CD14-positive monocyte (primary cell): ENCODE results near the gene LMTK2. TPM values are rescaled to one million over a fixed set of nuclear protein-coding genes. Genes with fewer than 3 reads are reported as not detected.

Source experiments
- DNase-seq, 3 donors: peaks; one replicate each; pipeline ENCODE4 v3.0.0-alpha.2; 2011 to 2022
- H2AFZ ChIP-seq: 2 replicates; pipeline ENCODE4 v1.6.0; 2012; ENCODE audit warnings: mild to moderate bottlenecking, low read depth, low read length, inconsistent platforms; ENCODE audit not compliant: insufficient read depth, poor library complexity, severe bottlenecking
- H3K27ac ChIP-seq, 2 donors: 1 replicate in 1 of 2; 2 replicates in 1 of 2; pipeline ENCODE4 v1.5.1; 2012 to 2013; ENCODE audit warnings: low read length in 2 of 2, control low read depth in 1 of 2, inconsistent platforms in 1 of 2, low read depth in 1 of 2, mild to moderate bottlenecking in 1 of 2
- H3K27me3 ChIP-seq, 2 donors: one replicate each; pipeline versions ENCODE4 v1.6.0 to v1.6.1; 2011 to 2013; ENCODE audit warnings: low read length in 2 of 2; ENCODE audit not compliant: control insufficient read depth in 2 of 2, insufficient read depth in 2 of 2
- H3K36me3 ChIP-seq, 2 donors: replicated peaks in 1 of 2; 1 replicate in 1 of 2; 2 replicates in 1 of 2; pipeline versions ENCODE4 v1.5.1 to v1.6.1; 2012 to 2013; ENCODE audit warnings: low read length in 2 of 2, control low read depth in 1 of 2, inconsistent platforms in 1 of 2, mild to moderate bottlenecking in 1 of 2; ENCODE audit not compliant: insufficient read depth in 2 of 2, control insufficient read depth in 1 of 2
- H3K4me1 ChIP-seq, 2 donors: 1 replicate in 1 of 2; 2 replicates in 1 of 2; pipeline versions ENCODE4 v1.5.1 to v1.6.1; 2012 to 2013; ENCODE audit warnings: low read length in 2 of 2, control low read depth in 1 of 2, inconsistent platforms in 1 of 2, mild to moderate bottlenecking in 1 of 2, moderate library complexity in 1 of 2; ENCODE audit not compliant: insufficient read depth in 2 of 2, control insufficient read depth in 1 of 2
- H3K4me2 ChIP-seq: replicated peaks from 2 replicates; pipeline ENCODE3; 2012; ENCODE audit warnings: low read length, moderate library complexity, mild to moderate bottlenecking; ENCODE audit not compliant: poor library complexity, severe bottlenecking; ENCODE audit errors: extremely low read depth
- H3K4me3 ChIP-seq, 3 experiments: fragments of 200-600 bp in 1 of 3; sonication (generic) in 1 of 3; replicated peaks in 1 of 3; 1 replicate in 2 of 3; 2 replicates in 1 of 3; pipeline ENCODE4 v1.5.1; 2011 to 2013; ENCODE audit warnings: low read length in 3 of 3, mild to moderate bottlenecking in 3 of 3, control low read depth in 2 of 3, low read depth in 2 of 3, inconsistent platforms in 1 of 3, moderate library complexity in 1 of 3
- H3K79me2 ChIP-seq: 2 replicates; pipeline ENCODE4 v1.6.0; 2012; ENCODE audit warnings: mild to moderate bottlenecking, control low read depth, inconsistent platforms, low read length, moderate library complexity; ENCODE audit not compliant: insufficient read depth
- H3K9ac ChIP-seq: 2 replicates; pipeline ENCODE4 v1.6.0; 2017; ENCODE audit warnings: low read length, mild to moderate bottlenecking; ENCODE audit not compliant: insufficient read depth, poor library complexity, severe bottlenecking
- H3K9me3 ChIP-seq, 2 donors: replicated peaks in 1 of 2; 1 replicate in 1 of 2; 2 replicates in 1 of 2; pipeline versions ENCODE4 v1.5.1 to v1.6.1; 2012 to 2013; ENCODE audit warnings: low read length in 2 of 2, control low read depth in 1 of 2; ENCODE audit not compliant: control insufficient read depth in 1 of 2, insufficient read depth in 1 of 2
- H4K20me1 ChIP-seq: 2 replicates; pipeline ENCODE4 v1.6.0; 2012; ENCODE audit warnings: mild to moderate bottlenecking, low read length, control low read depth, moderate library complexity; ENCODE audit not compliant: insufficient read depth
- H3K27ac Mint-ChIP-seq, 7 donors: one replicate each; pipeline ENCODE4 v1.8.0; 2020; ENCODE audit warnings: mild to moderate bottlenecking in 7 of 7, mixed read lengths in 7 of 7, moderate library complexity in 6 of 7, inconsistent platforms in 2 of 7
- H3K27me3 Mint-ChIP-seq, 3 donors: one replicate each; pipeline ENCODE4 v1.8.0; 2021 to 2022; ENCODE audit warnings: low read depth in 3 of 3, mild to moderate bottlenecking in 3 of 3, mixed read lengths in 3 of 3, moderate library complexity in 3 of 3, inconsistent platforms in 1 of 3
- H3K36me3 Mint-ChIP-seq, 2 donors: one replicate each; pipeline ENCODE4 v1.8.0; 2020; ENCODE audit warnings: mixed read lengths in 2 of 2, inconsistent platforms in 1 of 2, mild to moderate bottlenecking in 1 of 2
- H3K4me1 Mint-ChIP-seq: one replicate; pipeline ENCODE4 v1.8.0; 2020; ENCODE audit warnings: mild to moderate bottlenecking, mixed read lengths
- H3K4me3 Mint-ChIP-seq, 2 donors: one replicate each; pipeline ENCODE4 v1.8.0; 2020; ENCODE audit warnings: mild to moderate bottlenecking in 2 of 2, mixed read lengths in 2 of 2, moderate library complexity in 1 of 2
- H3K9me3 Mint-ChIP-seq, 7 donors: one replicate each; pipeline ENCODE4 v1.8.0; 2020 to 2022; ENCODE audit warnings: mixed read lengths in 7 of 7, mild to moderate bottlenecking in 6 of 7, moderate library complexity in 6 of 7, inconsistent platforms in 2 of 7
- WGBS: methylation state at CpG from one replicate; pipeline ENCODE4 v1.1.5; 2013; ENCODE audit warnings: missing lambda C conversion rate; ENCODE audit not compliant: insufficient coverage; 5-methylcytosine and 5-hydroxymethylcytosine counted together
- intact Hi-C, 2 donors: fragments of 100-400 bp; cut with micrococcal nuclease; formaldehyde crosslinking; loops; one replicate each; pipeline versions ENCODE4 v1.15.0 to v1.15.1; 2023
- polyA plus RNA-seq, 3 donors: library from polyadenylated mRNA; depleted of rRNA in 1 of 3; unstranded in 2 of 3; stranded (reverse) in 1 of 3; fragments of 300-500 nt in 2 of 3; fragments of >200 nt in 1 of 3; fragmentation: Illumina TruSeq in 2 of 3; gene quantifications; 1 replicate in 2 of 3; 2 replicates in 1 of 3; pipeline ENCODE4 v1.2.3, GENCODE V29; 2012 to 2021
- TF ChIP-seq, protein P1 (sequence below): fragments of 200-600 bp; IDR thresholded peaks from one replicate; pipeline ENCODE4 v1.8.0; 2022; ENCODE audit warnings: antibody characterized with exemption, mild to moderate bottlenecking

Gene LMTK2
- polyA plus RNA-seq, 3 donors: 1.7 to 9.2 (median 1.8) TPM

DNA sequence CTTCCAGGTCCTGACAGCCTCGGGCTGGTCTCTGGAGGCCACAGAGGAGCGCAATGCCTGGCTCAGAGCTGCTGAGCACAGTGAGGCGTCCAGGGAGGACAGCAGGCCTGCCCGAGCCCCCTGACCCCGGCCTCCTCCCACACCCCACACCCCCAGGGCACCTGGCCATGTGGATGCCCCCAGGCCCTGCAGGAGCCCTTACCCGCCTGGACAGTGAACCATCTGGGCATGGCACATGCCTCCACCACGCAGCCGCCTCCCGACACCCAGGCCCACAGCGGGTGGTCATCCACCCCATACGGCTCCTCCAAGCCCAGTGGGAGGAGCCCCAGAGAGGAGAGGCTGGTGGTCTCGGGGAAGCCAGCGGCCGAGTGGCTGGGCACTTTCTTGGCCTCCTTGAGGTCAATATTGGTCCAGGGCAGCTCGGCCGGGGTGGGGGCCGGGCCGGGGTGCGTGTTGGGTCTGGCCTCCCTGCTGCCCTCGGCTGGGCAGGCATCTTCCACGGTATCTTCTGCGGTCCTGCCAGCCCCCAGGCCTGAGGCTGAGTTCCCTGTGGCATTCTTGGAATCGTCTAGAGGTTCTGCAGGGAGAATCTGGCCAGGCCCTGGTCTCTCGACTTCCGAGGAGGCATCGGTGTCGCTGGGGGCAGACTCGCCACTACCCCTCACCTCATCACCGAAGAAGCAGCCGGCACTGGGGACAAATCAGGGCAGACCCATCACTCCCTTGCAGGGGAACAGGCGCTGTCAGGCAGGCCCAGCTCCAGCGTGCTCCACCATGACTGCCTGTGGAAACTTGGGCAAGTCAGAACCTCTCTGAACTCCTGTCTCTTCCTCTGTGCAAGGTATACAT lies 126.8 kb downstream of the LMTK2 start:
- H3K4me3 ChIP-seq: no peak overlapping the region
- intact Hi-C loops: no loop called here
- WGBS: 95% methylated on average over 22 of the region's 32 CpGs
- Mint-ChIP-seq H3K36me3 (peaks cover 55 to 84% of the 10 kb centered on the region in 2 donors), H3K27me3 (no peaks in the 10 kb centered on the region), H3K9me3 (no peaks in the 10 kb centered on the region), H3K4me1 (no peaks in the 10 kb centered on the region), H3K27ac (peak overlapping the region in 1 of 7 donors; percentile 68), H3K4me3 (no peak overlapping the region)
- no peaks in the 10 kb centered on the region for H3K79me2 ChIP-seq
- no peak overlapping the region for H3K27ac ChIP-seq
- H3K27me3 ChIP-seq: no peaks in the 10 kb centered on the region
- H3K4me2 ChIP-seq: no peak overlapping the region
- no peaks in the 10 kb centered on the region for H3K9me3 ChIP-seq
- no peak overlapping the region for H2AFZ ChIP-seq
- H4K20me1 ChIP-seq: no peaks in the 10 kb centered on the region
- H3K9ac ChIP-seq: no peak overlapping the region
- TF ChIP-seq, protein P1, sequence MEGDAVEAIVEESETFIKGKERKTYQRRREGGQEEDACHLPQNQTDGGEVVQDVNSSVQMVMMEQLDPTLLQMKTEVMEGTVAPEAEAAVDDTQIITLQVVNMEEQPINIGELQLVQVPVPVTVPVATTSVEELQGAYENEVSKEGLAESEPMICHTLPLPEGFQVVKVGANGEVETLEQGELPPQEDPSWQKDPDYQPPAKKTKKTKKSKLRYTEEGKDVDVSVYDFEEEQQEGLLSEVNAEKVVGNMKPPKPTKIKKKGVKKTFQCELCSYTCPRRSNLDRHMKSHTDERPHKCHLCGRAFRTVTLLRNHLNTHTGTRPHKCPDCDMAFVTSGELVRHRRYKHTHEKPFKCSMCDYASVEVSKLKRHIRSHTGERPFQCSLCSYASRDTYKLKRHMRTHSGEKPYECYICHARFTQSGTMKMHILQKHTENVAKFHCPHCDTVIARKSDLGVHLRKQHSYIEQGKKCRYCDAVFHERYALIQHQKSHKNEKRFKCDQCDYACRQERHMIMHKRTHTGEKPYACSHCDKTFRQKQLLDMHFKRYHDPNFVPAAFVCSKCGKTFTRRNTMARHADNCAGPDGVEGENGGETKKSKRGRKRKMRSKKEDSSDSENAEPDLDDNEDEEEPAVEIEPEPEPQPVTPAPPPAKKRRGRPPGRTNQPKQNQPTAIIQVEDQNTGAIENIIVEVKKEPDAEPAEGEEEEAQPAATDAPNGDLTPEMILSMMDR: no peak
- H3K36me3 ChIP-seq: peaks cover 64 to 90% of the 10 kb centered on the region in 2 donors
- no peak for DNase-seq
- H3K4me1 ChIP-seq: no peaks in the 10 kb centered on the region

DNA sequence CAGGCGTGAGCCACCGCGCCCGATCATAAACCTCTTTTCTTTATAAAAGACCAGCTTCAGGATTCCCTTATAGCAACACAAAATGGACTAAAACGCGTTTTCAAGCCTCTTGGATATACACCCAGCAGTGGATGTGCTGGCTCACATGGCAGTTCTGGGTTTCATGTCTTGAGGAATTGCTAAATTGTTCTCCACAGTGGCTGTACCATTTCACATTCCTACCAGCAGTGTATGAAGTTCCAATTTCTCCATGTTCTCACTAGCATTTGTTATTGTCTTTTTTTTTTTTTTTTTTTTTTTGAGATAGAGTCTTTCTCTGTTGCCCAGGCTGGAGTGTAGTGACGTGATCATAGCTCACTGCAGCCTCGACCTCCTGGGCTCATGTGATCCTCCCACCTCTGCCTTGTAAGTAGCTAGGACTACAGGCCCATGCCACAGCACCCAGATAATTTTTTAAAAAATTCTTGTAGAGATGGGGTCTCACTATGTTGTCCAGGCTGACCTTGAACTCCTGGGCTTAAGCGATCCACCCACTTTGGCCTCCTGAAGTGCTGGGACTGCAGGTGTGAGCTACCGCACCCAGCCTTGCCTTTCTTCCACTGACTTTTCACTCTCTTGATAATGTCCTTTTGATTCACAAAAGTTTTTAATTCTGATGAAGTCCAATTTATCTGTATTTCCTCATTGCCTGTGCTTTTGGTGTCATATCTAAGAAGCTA lies 127.9 kb downstream of the LMTK2 start:
- Histone ChIP-seq H3K79me2 (no peaks in the 10 kb centered on the region), H3K9ac (no peak overlapping the region), H3K9me3 (no peaks in the 10 kb centered on the region), H3K27me3 (no peaks in the 10 kb centered on the region), H4K20me1 (no peaks in the 10 kb centered on the region), H3K27ac (no peak overlapping the region), H3K4me1 (no peaks in the 10 kb centered on the region), H2AFZ (no peak overlapping the region), H3K4me2 (no peak overlapping the region), H3K36me3 (peaks cover 65 to 90% of the 10 kb centered on the region in 2 donors), H3K4me3 (no peak overlapping the region)
- TF ChIP-seq, protein P1: no peak
- Mint-ChIP-seq H3K4me3 (no peak overlapping the region), H3K4me1 (no peaks in the 10 kb centered on the region), H3K36me3 (peaks cover 63 to 88% of the 10 kb centered on the region in 2 donors), H3K27me3 (no peaks in the 10 kb centered on the region), H3K27ac (no peak overlapping the region), H3K9me3 (peaks cover 0 to 2% (median 0%) of the 10 kb centered on the region in 7 donors)
- intact Hi-C loops: no loop called here
- DNase-seq: no peak
- 98% methylated on average over 8 of the region's 10 CpGs for WGBS
